ENCODE data around the gene PXN. TPM values are rescaled to one million over a fixed set of nuclear protein-coding genes. Genes with fewer than 3 reads are reported as not detected.

Gene PXN
- total and polyA plus RNA-seq, 4 donors, result 6.0 to 13.1 (median 12.3) TPM

DNA sequence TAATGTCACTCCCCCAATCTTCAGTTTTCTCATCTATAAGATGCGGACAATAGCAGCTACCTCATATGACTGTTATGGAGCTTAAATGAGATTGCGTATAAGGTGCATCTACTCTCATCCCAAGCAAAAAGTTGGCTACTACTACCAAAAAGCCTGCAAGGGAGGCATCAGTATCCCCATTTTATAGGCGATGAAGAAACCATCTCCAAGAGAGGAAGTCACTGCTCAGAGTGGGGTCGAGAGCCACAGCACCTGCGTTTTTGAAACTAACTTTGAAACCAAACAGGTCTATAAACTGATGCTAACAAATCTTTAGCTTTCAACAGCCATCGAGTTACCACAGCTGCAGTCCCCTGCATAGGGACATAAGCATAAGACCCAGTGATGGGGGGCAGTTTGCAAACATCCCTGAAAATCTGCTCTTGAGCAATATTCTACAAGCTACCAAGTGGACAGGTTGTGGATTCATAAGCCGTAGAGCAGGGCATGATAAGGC, 74.5 kb downstream of the PXN start:
- no peaks in the 10 kb centered on the region for H3K9me3 ChIP-seq (ENCODE audit: control insufficient read depth in 4 of 4, low read length in 3 of 4)
- H3K36me3 ChIP-seq (ENCODE audit: control insufficient read depth in 4 of 4, insufficient read depth in 3 of 4, low read depth in 1 of 4, low read length in 3 of 4), result peaks cover 0 to 31% (median 16%) of the 10 kb centered on the region in 4 donors
- peaks cover 0 to 21% (median 18%) of the 10 kb centered on the region in 4 donors for H3K4me1 ChIP-seq (ENCODE audit: control insufficient read depth in 4 of 4, insufficient read depth in 4 of 4, low read length in 3 of 4)
- DNase-seq (ENCODE audit: low spot score), result no peak
- no peaks in the 10 kb centered on the region for H3K27me3 ChIP-seq (ENCODE audit: control insufficient read depth in 4 of 4, insufficient read depth in 4 of 4, low read length in 3 of 4)
- 87% methylated on average over 7 of the region's 7 CpGs for WGBS
- no peak overlapping the region for H3K9ac ChIP-seq (ENCODE audit: low read depth in 1 of 2, low read length in 2 of 2)
- H3K27ac ChIP-seq (ENCODE audit: low read depth in 1 of 2, low read length in 2 of 2), result no peak overlapping the region
- TF ChIP-seq HNF4G (IDR thresholded peaks at IDR 0.05) (no peak), CTCF (IDR thresholded peaks at IDR 0.05; ENCODE audit: low read depth, low read length, missing input control) (no peak), FOXA2 (IDR thresholded peaks at IDR 0.05) (no peak), YY1 (IDR thresholded peaks at IDR 0.05) (no peak), NR2F2 (IDR thresholded peaks at IDR 0.05) (no peak), TAF1 (conservative IDR thresholded peaks at IDR 0.05) (no peak), RXRA (IDR thresholded peaks at IDR 0.05) (no peak), GABPA (IDR thresholded peaks at IDR 0.05 in 1 of 2, conservative IDR thresholded peaks at IDR 0.05 in 1 of 2) (no peak), JUND (IDR thresholded peaks at IDR 0.05) (no peak), SP1 (IDR thresholded peaks at IDR 0.05) (no peak), EGR1 (IDR thresholded peaks at IDR 0.05; ENCODE audit: low read depth in 2 of 2) (no peak), HNF4A (conservative IDR thresholded peaks at IDR 0.05) (no peak), FOXA1 (IDR thresholded peaks at IDR 0.05) (no peak)
- TF ChIP-seq, protein P1, sequence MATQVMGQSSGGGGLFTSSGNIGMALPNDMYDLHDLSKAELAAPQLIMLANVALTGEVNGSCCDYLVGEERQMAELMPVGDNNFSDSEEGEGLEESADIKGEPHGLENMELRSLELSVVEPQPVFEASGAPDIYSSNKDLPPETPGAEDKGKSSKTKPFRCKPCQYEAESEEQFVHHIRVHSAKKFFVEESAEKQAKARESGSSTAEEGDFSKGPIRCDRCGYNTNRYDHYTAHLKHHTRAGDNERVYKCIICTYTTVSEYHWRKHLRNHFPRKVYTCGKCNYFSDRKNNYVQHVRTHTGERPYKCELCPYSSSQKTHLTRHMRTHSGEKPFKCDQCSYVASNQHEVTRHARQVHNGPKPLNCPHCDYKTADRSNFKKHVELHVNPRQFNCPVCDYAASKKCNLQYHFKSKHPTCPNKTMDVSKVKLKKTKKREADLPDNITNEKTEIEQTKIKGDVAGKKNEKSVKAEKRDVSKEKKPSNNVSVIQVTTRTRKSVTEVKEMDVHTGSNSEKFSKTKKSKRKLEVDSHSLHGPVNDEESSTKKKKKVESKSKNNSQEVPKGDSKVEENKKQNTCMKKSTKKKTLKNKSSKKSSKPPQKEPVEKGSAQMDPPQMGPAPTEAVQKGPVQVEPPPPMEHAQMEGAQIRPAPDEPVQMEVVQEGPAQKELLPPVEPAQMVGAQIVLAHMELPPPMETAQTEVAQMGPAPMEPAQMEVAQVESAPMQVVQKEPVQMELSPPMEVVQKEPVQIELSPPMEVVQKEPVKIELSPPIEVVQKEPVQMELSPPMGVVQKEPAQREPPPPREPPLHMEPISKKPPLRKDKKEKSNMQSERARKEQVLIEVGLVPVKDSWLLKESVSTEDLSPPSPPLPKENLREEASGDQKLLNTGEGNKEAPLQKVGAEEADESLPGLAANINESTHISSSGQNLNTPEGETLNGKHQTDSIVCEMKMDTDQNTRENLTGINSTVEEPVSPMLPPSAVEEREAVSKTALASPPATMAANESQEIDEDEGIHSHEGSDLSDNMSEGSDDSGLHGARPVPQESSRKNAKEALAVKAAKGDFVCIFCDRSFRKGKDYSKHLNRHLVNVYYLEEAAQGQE (IDR thresholded peaks at IDR 0.05), result no peak
- TF ChIP-seq, protein P2, sequence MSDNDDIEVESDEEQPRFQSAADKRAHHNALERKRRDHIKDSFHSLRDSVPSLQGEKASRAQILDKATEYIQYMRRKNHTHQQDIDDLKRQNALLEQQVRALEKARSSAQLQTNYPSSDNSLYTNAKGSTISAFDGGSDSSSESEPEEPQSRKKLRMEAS (IDR thresholded peaks at IDR 0.05), result no peak
- H3K4me3 ChIP-seq (ENCODE audit: low read depth in 1 of 3, low read length in 3 of 3), result no peak overlapping the region

DNA sequence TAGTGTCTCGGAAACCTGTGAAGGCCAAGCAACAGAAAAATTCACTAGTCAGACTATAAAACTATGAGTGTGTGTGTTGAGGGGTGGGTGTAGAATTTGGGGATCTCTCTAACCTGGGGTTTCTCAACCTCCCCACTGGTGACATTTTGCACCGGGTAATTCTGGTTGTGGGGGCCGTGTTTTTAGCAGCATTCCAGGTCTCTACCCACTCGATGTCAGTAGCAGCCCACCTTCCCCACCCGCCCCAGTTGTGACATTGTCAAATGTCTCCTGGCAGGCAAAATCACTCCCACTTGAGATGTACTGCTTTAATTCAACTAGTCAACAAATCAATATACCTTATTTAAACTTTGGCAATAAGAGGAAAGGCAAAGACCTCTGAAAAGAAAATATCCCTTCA, 75.1 kb downstream of the PXN start:
- H3K9me3 ChIP-seq (ENCODE audit: control insufficient read depth in 4 of 4, low read length in 3 of 4), result no peaks in the 10 kb centered on the region
- H3K27ac ChIP-seq (ENCODE audit: low read depth in 1 of 2, low read length in 2 of 2), result no peak overlapping the region
- peaks cover 0 to 17% (median 13%) of the 10 kb centered on the region in 4 donors for H3K4me1 ChIP-seq (ENCODE audit: control insufficient read depth in 4 of 4, insufficient read depth in 4 of 4, low read length in 3 of 4)
- WGBS, result 94% methylated on average over 5 of the region's 5 CpGs
- no peaks in the 10 kb centered on the region for H3K27me3 ChIP-seq (ENCODE audit: control insufficient read depth in 4 of 4, insufficient read depth in 4 of 4, low read length in 3 of 4)
- peaks cover 0 to 33% (median 18%) of the 10 kb centered on the region in 4 donors for H3K36me3 ChIP-seq (ENCODE audit: control insufficient read depth in 4 of 4, insufficient read depth in 3 of 4, low read depth in 1 of 4, low read length in 3 of 4)
- no peak overlapping the region for H3K4me3 ChIP-seq (ENCODE audit: low read depth in 1 of 3, low read length in 3 of 3)
- DNase-seq (ENCODE audit: low spot score), result no peak
- no peak overlapping the region for H3K9ac ChIP-seq (ENCODE audit: low read depth in 1 of 2, low read length in 2 of 2)
- no peak for TF ChIP-seq JUND (IDR thresholded peaks at IDR 0.05)
- TF ChIP-seq CTCF (IDR thresholded peaks at IDR 0.05; ENCODE audit: low read depth, low read length, missing input control), result no peak
- no peak for TF ChIP-seq RAD21 (IDR thresholded peaks at IDR 0.05)
- TF ChIP-seq SP1 (IDR thresholded peaks at IDR 0.05), result no peak
- TF ChIP-seq GABPA (IDR thresholded peaks at IDR 0.05 in 1 of 2, conservative IDR thresholded peaks at IDR 0.05 in 1 of 2), result no peak
- TF ChIP-seq, protein P3, sequence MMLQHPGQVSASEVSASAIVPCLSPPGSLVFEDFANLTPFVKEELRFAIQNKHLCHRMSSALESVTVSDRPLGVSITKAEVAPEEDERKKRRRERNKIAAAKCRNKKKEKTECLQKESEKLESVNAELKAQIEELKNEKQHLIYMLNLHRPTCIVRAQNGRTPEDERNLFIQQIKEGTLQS (IDR thresholded peaks at IDR 0.05), result no peak
- no peak for TF ChIP-seq FOXA1 (IDR thresholded peaks at IDR 0.05)
- no peak for TF ChIP-seq HNF4A (conservative IDR thresholded peaks at IDR 0.05)
- no peak for TF ChIP-seq YY1 (IDR thresholded peaks at IDR 0.05)
- TF ChIP-seq RXRA (IDR thresholded peaks at IDR 0.05), result no peak
- TF ChIP-seq, protein P2 (IDR thresholded peaks at IDR 0.05), result no peak
- no peak for TF ChIP-seq HNF4G (IDR thresholded peaks at IDR 0.05)
- TF ChIP-seq TAF1 (conservative IDR thresholded peaks at IDR 0.05), result no peak
- no peak for TF ChIP-seq EGR1 (IDR thresholded peaks at IDR 0.05; ENCODE audit: low read depth in 2 of 2)
- TF ChIP-seq, protein P1 (IDR thresholded peaks at IDR 0.05), result no peak
